Rectal smooth muscle tissue (tissue), 1 donor: ENCODE results near the gene RPS19.
A peak's percentile ranks its signal among the peaks of the same experiment; 100 is the strongest.

Experiments used
- H3K27ac ChIP-seq: one replicate; pipeline ENCODE4 v1.7.0; 2013; ENCODE audit warnings: low read depth, low read length, inconsistent platforms
- H3K27me3 ChIP-seq: one replicate; pipeline ENCODE4 v1.7.0; 2013; ENCODE audit warnings: low read length; ENCODE audit not compliant: control insufficient read depth, insufficient read depth
- H3K36me3 ChIP-seq: one replicate; pipeline ENCODE4 v1.7.0; 2013; ENCODE audit warnings: low read length; ENCODE audit not compliant: control insufficient read depth, insufficient read depth
- H3K4me1 ChIP-seq: one replicate; pipeline ENCODE4 v1.7.0; 2013; ENCODE audit warnings: low read length; ENCODE audit not compliant: control insufficient read depth, insufficient read depth
- H3K4me3 ChIP-seq: one replicate; pipeline ENCODE4 v1.7.0; 2013; ENCODE audit warnings: low read length
- H3K9ac ChIP-seq: one replicate; pipeline ENCODE4 v1.7.0; 2013; ENCODE audit warnings: low read length

The RPS19 gene

GRCh38 chr19:41901707-41902360, 41.8 kb downstream of the RPS19 start:
- Histone ChIP-seq H3K9ac (no peak overlapping the region), H3K4me1 (no peaks in the 10 kb centered on the region), H3K4me3 (no peak overlapping the region), H3K27me3 (no peaks in the 10 kb centered on the region), H3K27ac (no peak overlapping the region), H3K36me3 (peaks cover 57% of the 10 kb centered on the region)

- Histone ChIP-seq H3K27me3 (no peaks in the 10 kb centered on the region), H3K4me3 (no peak overlapping the region), H3K9ac (no peak overlapping the region), H3K36me3 (peaks cover 59% of the 10 kb centered on the region), H3K4me1 (no peaks in the 10 kb centered on the region), H3K27ac (no peak overlapping the region)
Measured at GRCh38 chr19:41902594-41902993, 42.5 kb downstream of the RPS19 start.

GRCh38 chr19:41903193-41903953, 43.3 kb downstream of the RPS19 start:
- Histone ChIP-seq H3K9ac (no peak overlapping the region), H3K27ac (no peak overlapping the region)

GRCh38 chr19:41904118-41904870, 44.2 kb downstream of the RPS19 start:
- Histone ChIP-seq H3K27me3 (no peaks in the 10 kb centered on the region), H3K9ac (no peak overlapping the region), H3K36me3 (peaks cover 51% of the 10 kb centered on the region), H3K27ac (no peak overlapping the region), H3K4me1 (no peaks in the 10 kb centered on the region), H3K4me3 (peak overlapping the region; percentile 17)

More at GRCh38 chr19:41903193-41903953, 43.3 kb downstream of the RPS19 start:
- Histone ChIP-seq H3K4me3 (no peak overlapping the region), H3K4me1 (no peaks in the 10 kb centered on the region), H3K36me3 (peaks cover 54% of the 10 kb centered on the region), H3K27me3 (no peaks in the 10 kb centered on the region)

- H3K4me3 ChIP-seq: peak overlapping the region; percentile 17
- no peak overlapping the region for H3K9ac ChIP-seq
- H3K36me3 ChIP-seq: peaks cover 47% of the 10 kb centered on the region
- H3K27me3 ChIP-seq: no peaks in the 10 kb centered on the region
- H3K27ac ChIP-seq: no peak overlapping the region
- no peaks in the 10 kb centered on the region for H3K4me1 ChIP-seq
Measured at GRCh38 chr19:41905273-41906002, 45.4 kb downstream of the RPS19 start.

- Histone ChIP-seq H3K9ac (no peak overlapping the region), H3K4me1 (no peaks in the 10 kb centered on the region), H3K27me3 (peaks cover 7% of the 10 kb centered on the region), H3K36me3 (peaks cover 47% of the 10 kb centered on the region), H3K27ac (no peak overlapping the region), H3K4me3 (no peak overlapping the region)
Measured at GRCh38 chr19:41906271-41906670, 46.2 kb downstream of the RPS19 start.

- no peak overlapping the region for H3K9ac ChIP-seq
Measured at GRCh38 chr19:41906916-41907680, 47.0 kb downstream of the RPS19 start.

GRCh38 chr19:41907994-41908615, 48.0 kb downstream of the RPS19 start:
- Histone ChIP-seq H3K4me3 (no peak overlapping the region), H3K27me3 (peaks cover 19% of the 10 kb centered on the region), H3K4me1 (no peaks in the 10 kb centered on the region), H3K36me3 (peaks cover 33% of the 10 kb centered on the region), H3K9ac (no peak overlapping the region), H3K27ac (no peak overlapping the region)

More at GRCh38 chr19:41906916-41907680, 47.0 kb downstream of the RPS19 start:
- no peak overlapping the region for H3K27ac ChIP-seq
- no peaks in the 10 kb centered on the region for H3K4me1 ChIP-seq
- H3K36me3 ChIP-seq: peaks cover 40% of the 10 kb centered on the region
- no peak overlapping the region for H3K4me3 ChIP-seq
- H3K27me3 ChIP-seq: peaks cover 12% of the 10 kb centered on the region

- Histone ChIP-seq H3K9ac (no peak overlapping the region), H3K36me3 (peaks cover 25% of the 10 kb centered on the region), H3K27ac (no peak overlapping the region), H3K4me3 (no peak overlapping the region), H3K27me3 (peaks cover 24% of the 10 kb centered on the region), H3K4me1 (no peaks in the 10 kb centered on the region)
Measured at GRCh38 chr19:41908724-41909464, 48.8 kb downstream of the RPS19 start.

- no peak overlapping the region for H3K9ac ChIP-seq
- H3K27me3 ChIP-seq: peaks cover 29% of the 10 kb centered on the region
- no peak overlapping the region for H3K4me3 ChIP-seq
- no peaks in the 10 kb centered on the region for H3K4me1 ChIP-seq
- H3K27ac ChIP-seq: no peak overlapping the region
- peaks cover 19% of the 10 kb centered on the region for H3K36me3 ChIP-seq
Measured at GRCh38 chr19:41909706-41910105, 49.7 kb downstream of the RPS19 start.
